ENCODE results near the gene UBE2I. TPM values are rescaled to one million over a fixed set of nuclear protein-coding genes. Genes with fewer than 3 reads are reported as not detected.

UBE2I gene
- total RNA-seq, 1 experiment from 2014 or later = 229 TPM

GRCh38 chr16:1285669-1286512 is 23.5 kb upstream of the UBE2I start:
- ChIA-PET POLR2A (no interaction called here), CTCF (interaction anchor here (1.1 to 3.1 kb wide), 2 partner anchors 8 to 15 kb away, joined by 4 to 17 read pairs; no protein-coding TSS in a partner anchor)
- TF ChIP-seq E2F5 (CRISPR knock-in tag; IDR thresholded peaks at IDR 0.05) (no peak), TEAD4 (CRISPR knock-in tag; IDR thresholded peaks at IDR 0.05) (no peak), JAZF1 (CRISPR knock-in tag; IDR thresholded peaks at IDR 0.05) (no peak), FOXK1 (CRISPR knock-in tag; IDR thresholded peaks at IDR 0.05) (no peak), ZMAT4 (CRISPR knock-in tag; IDR thresholded peaks at IDR 0.05) (no peak), NR3C1 (CRISPR knock-in tag; conservative IDR thresholded peaks at IDR 0.05; ENCODE audit: low read depth) (no peak), AR (CRISPR knock-in tag; IDR thresholded peaks at IDR 0.05) (no peak)
- Mint-ChIP-seq H3K4me3 (no peak overlapping the region), H3K27ac (no peak overlapping the region), H3K27me3 (ENCODE audit: low read depth) (peaks cover 43% of the 10 kb centered on the region), H3K4me1 (peaks cover 16% of the 10 kb centered on the region), H3K36me3 (no peaks in the 10 kb centered on the region), H3K9me3 (no peaks in the 10 kb centered on the region)
- ATAC-seq (no peak; the same call in 1 of the 2 replicates), DNase-seq (ENCODE audit: low spot score) (no peak)

GRCh38 chr16:1286513-1287094 is 22.8 kb upstream of the UBE2I start:
- POLR2A ChIA-PET = no interaction called here
- ATAC-seq (no peak), DNase-seq (ENCODE audit: low spot score) (no peak)
- Mint-ChIP-seq H3K27ac (no peak overlapping the region), H3K27me3 (ENCODE audit: low read depth) (peaks cover 50% of the 10 kb centered on the region), H3K4me3 (no peak overlapping the region), H3K9me3 (no peaks in the 10 kb centered on the region), H3K36me3 (no peaks in the 10 kb centered on the region), H3K4me1 (peaks cover 21% of the 10 kb centered on the region)
- CTCF ChIA-PET = interaction anchor here (1.1 to 3.1 kb wide), 2 partner anchors 9 to 14 kb away, joined by 4 to 17 read pairs; no protein-coding TSS in a partner anchor
- TF ChIP-seq PREB (CRISPR knock-in tag; IDR thresholded peaks at IDR 0.05; ENCODE audit: borderline replicate concordance) = no peak
- no peak for TF ChIP-seq HMGA2 (CRISPR knock-in tag; IDR thresholded peaks at IDR 0.05)
- no peak for TF ChIP-seq ELF4 (CRISPR knock-in tag; IDR thresholded peaks at IDR 0.05; ENCODE audit: low read depth)
- no peak for TF ChIP-seq NFYB (CRISPR knock-in tag; conservative IDR thresholded peaks at IDR 0.05; ENCODE audit: low read depth)
- no peak for TF ChIP-seq NFATC4 (CRISPR knock-in tag; IDR thresholded peaks at IDR 0.05)
- no peak for TF ChIP-seq MXD4 (CRISPR knock-in tag; IDR thresholded peaks at IDR 0.05; ENCODE audit: borderline replicate concordance)
- no peak for TF ChIP-seq MAX (CRISPR knock-in tag; IDR thresholded peaks at IDR 0.05)
- no peak for TF ChIP-seq ZNF232 (CRISPR knock-in tag; IDR thresholded peaks at IDR 0.05)
- no peak for TF ChIP-seq OVOL2 (CRISPR knock-in tag; IDR thresholded peaks at IDR 0.05; ENCODE audit: borderline replicate concordance)
- no peak for TF ChIP-seq FOXP4 (CRISPR knock-in tag; IDR thresholded peaks at IDR 0.05)
- TF ChIP-seq ZNF317 (CRISPR knock-in tag; IDR thresholded peaks at IDR 0.05; ENCODE audit: borderline replicate concordance, low read depth) = no peak
- TF ChIP-seq ATF6 (CRISPR knock-in tag; IDR thresholded peaks at IDR 0.05) = no peak
- TF ChIP-seq ZNF512 (CRISPR knock-in tag; IDR thresholded peaks at IDR 0.05; ENCODE audit: borderline replicate concordance) = no peak

All from WTC11 (cell line).